ENCODE data around the gene OXTR.
"Not testable (repeated sequence)": the region's sequence is repeated elsewhere in the genome, so short reads cannot be mapped to it uniquely, and the experiment has no call there.

DNA sequence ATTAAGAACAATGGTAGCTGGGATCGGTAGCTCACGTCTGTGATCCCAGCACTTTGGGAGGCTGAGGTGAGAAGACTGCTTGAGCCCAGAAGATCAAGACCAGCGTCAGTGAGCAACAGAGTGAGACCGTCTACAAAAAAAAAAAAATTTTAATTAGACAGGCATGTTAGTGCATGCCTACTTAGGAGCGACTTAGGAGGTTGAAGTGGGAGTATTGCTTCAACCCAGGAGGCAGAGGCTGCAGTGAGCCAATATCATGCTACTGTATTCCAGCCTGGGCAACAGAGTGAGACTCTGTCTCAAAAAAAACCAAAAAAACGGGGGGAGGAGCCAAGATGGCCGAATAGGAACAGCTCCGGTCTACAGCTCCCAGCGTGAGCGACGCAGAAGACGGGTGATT, 53.7 kb downstream of the OXTR start:
- TF ChIP-seq, protein P1, sequence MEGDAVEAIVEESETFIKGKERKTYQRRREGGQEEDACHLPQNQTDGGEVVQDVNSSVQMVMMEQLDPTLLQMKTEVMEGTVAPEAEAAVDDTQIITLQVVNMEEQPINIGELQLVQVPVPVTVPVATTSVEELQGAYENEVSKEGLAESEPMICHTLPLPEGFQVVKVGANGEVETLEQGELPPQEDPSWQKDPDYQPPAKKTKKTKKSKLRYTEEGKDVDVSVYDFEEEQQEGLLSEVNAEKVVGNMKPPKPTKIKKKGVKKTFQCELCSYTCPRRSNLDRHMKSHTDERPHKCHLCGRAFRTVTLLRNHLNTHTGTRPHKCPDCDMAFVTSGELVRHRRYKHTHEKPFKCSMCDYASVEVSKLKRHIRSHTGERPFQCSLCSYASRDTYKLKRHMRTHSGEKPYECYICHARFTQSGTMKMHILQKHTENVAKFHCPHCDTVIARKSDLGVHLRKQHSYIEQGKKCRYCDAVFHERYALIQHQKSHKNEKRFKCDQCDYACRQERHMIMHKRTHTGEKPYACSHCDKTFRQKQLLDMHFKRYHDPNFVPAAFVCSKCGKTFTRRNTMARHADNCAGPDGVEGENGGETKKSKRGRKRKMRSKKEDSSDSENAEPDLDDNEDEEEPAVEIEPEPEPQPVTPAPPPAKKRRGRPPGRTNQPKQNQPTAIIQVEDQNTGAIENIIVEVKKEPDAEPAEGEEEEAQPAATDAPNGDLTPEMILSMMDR (IDR thresholded peaks at IDR 0.05) = not testable (repeated sequence)
- TF ChIP-seq EZH2 (IDR thresholded peaks at IDR 0.05) = not testable (repeated sequence)

Data from neural progenitor cell (in vitro differentiated cells).